Parathyroid adenoma (tissue), 2 donors: ENCODE data around the gene NDUFAF2.
A peak's percentile ranks its signal among the peaks of the same experiment; 100 is the strongest.

ENCODE experiments used
- H2AFZ ChIP-seq: fragments of 300-600 bp; sonication (generic); one replicate; pipeline ENCODE4 v1.7.0; 2017; ENCODE audit warnings: antibody characterized with exemption, mild to moderate bottlenecking
- H3K27ac ChIP-seq: fragments of 300-600 bp; sonication (generic); one replicate; pipeline ENCODE4 v1.7.0; 2017
- H3K27me3 ChIP-seq: fragments of 300-600 bp; sonication (generic); one replicate; pipeline ENCODE4 v1.7.0; 2017; ENCODE audit warnings: low read length; ENCODE audit not compliant: control insufficient read depth, insufficient read depth
- H3K36me3 ChIP-seq: fragments of 300-600 bp; sonication (generic); one replicate; pipeline ENCODE4 v1.7.0; 2017; ENCODE audit warnings: low read length; ENCODE audit not compliant: control insufficient read depth, insufficient read depth
- H3K4me1 ChIP-seq: fragments of 300-600 bp; sonication (generic); one replicate; pipeline ENCODE4 v1.7.0; 2017; ENCODE audit warnings: control low read depth
- H3K4me2 ChIP-seq: fragments of 300-600 bp; sonication (generic); one replicate; pipeline ENCODE4 v1.7.0; 2017; ENCODE audit warnings: low read length
- H3K4me3 ChIP-seq: fragments of 300-600 bp; sonication (generic); one replicate; pipeline ENCODE4 v1.7.0; 2017; ENCODE audit warnings: low read depth, low read length
- H3K79me2 ChIP-seq: fragments of 300-600 bp; sonication (generic); one replicate; pipeline ENCODE4 v1.7.0; 2017; ENCODE audit warnings: control low read depth
- H3K9ac ChIP-seq: fragments of 300-600 bp; sonication (generic); one replicate; pipeline ENCODE4 v1.7.0; 2017; ENCODE audit warnings: mild to moderate bottlenecking
- H3K9me3 ChIP-seq: fragments of 300-600 bp; sonication (generic); one replicate; pipeline ENCODE4 v1.7.0; 2017; ENCODE audit warnings: low read length; ENCODE audit not compliant: control insufficient read depth
- TF ChIP-seq, protein P1 (sequence below): fragments of 300-600 bp; sonication (generic); IDR thresholded peaks from one replicate; pipeline ENCODE4 v1.7.0; 2017; ENCODE audit warnings: antibody characterized with exemption, mild to moderate bottlenecking
- donor health status: primary hyperparathyroidism.

The NDUFAF2 gene

DNA sequence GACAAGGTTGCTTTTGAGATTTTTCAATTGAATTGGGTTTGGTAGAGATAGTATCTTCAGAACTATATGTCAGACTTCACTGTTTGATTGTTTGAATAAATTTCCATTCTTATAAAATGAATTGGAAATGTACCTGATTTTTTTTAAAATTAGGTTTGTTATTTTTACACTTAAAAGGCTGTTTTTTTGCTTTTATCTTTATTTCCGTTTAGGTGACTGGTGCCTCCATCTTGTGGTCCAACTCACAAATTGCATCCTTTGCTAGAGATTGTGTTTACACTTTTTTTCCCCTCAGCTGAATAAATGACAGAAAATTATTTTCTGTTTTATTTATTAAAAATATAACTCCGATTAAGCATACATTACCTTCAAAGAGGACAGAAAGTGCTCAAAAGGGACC, 15.6 kb downstream of the NDUFAF2 start:
- Histone ChIP-seq H3K4me1 (no peaks in the 10 kb centered on the region), H2AFZ (no peak overlapping the region), H3K4me2 (no peak overlapping the region), H3K9ac (no peak overlapping the region), H3K79me2 (peaks cover 6% of the 10 kb centered on the region), H3K9me3 (no peaks in the 10 kb centered on the region), H3K36me3 (no peaks in the 10 kb centered on the region), H3K27ac (no peak overlapping the region), H3K27me3 (no peaks in the 10 kb centered on the region), H3K4me3 (no peak overlapping the region)
- TF ChIP-seq, protein P1, sequence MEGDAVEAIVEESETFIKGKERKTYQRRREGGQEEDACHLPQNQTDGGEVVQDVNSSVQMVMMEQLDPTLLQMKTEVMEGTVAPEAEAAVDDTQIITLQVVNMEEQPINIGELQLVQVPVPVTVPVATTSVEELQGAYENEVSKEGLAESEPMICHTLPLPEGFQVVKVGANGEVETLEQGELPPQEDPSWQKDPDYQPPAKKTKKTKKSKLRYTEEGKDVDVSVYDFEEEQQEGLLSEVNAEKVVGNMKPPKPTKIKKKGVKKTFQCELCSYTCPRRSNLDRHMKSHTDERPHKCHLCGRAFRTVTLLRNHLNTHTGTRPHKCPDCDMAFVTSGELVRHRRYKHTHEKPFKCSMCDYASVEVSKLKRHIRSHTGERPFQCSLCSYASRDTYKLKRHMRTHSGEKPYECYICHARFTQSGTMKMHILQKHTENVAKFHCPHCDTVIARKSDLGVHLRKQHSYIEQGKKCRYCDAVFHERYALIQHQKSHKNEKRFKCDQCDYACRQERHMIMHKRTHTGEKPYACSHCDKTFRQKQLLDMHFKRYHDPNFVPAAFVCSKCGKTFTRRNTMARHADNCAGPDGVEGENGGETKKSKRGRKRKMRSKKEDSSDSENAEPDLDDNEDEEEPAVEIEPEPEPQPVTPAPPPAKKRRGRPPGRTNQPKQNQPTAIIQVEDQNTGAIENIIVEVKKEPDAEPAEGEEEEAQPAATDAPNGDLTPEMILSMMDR: peak; percentile 52

DNA sequence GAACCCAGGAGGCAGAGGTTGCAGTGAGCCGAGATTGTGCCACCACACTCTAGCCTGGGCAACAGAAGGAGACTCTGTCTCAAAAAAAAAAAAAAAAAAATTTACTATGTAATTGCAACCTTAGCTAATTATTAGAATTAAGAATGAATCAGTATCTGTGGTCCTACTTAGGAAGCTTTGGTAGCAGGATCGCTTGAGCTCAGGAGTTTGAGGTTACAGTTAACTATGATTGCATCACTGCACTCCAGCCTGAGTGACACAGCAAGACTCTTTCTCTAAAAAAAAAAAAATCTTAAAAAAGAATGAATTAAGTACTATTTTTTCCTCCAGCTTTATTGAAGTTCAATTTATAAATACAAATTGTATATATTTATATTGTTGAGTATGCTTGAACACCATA, 16.7 kb downstream of the NDUFAF2 start:
- H3K36me3 ChIP-seq: no peaks in the 10 kb centered on the region
- H3K27me3 ChIP-seq: no peaks in the 10 kb centered on the region
- H3K9me3 ChIP-seq: no peaks in the 10 kb centered on the region
- H2AFZ ChIP-seq: no peak overlapping the region
- H3K4me3 ChIP-seq: no peak overlapping the region
- H3K4me1 ChIP-seq: no peaks in the 10 kb centered on the region
- peaks cover 13% of the 10 kb centered on the region for H3K79me2 ChIP-seq
- H3K27ac ChIP-seq: no peak overlapping the region
- TF ChIP-seq, protein P1: no peak
- no peak overlapping the region for H3K9ac ChIP-seq
- no peak overlapping the region for H3K4me2 ChIP-seq

- H3K27ac ChIP-seq: no peak overlapping the region
- no peak overlapping the region for H3K4me3 ChIP-seq
- no peak overlapping the region for H3K4me2 ChIP-seq
- H3K4me1 ChIP-seq: no peaks in the 10 kb centered on the region
- no peaks in the 10 kb centered on the region for H3K9me3 ChIP-seq
- peaks cover 48% of the 10 kb centered on the region for H3K79me2 ChIP-seq
- no peak overlapping the region for H3K9ac ChIP-seq
- H3K36me3 ChIP-seq: no peaks in the 10 kb centered on the region
- TF ChIP-seq, protein P1: no peak
- no peaks in the 10 kb centered on the region for H3K27me3 ChIP-seq
- H2AFZ ChIP-seq: no peak overlapping the region
Observed at GRCh38 chr5:60972231-60972630, 27.2 kb downstream of the NDUFAF2 start.

GRCh38 chr5:60977956-60978737, 33.1 kb downstream of the NDUFAF2 start:
- H3K27ac ChIP-seq: no peak overlapping the region
- H3K4me2 ChIP-seq: no peak overlapping the region
- no peaks in the 10 kb centered on the region for H3K36me3 ChIP-seq
- no peak overlapping the region for H3K4me3 ChIP-seq
- H2AFZ ChIP-seq: no peak overlapping the region
- no peaks in the 10 kb centered on the region for H3K4me1 ChIP-seq
- H3K9me3 ChIP-seq: no peaks in the 10 kb centered on the region
- peaks cover 45% of the 10 kb centered on the region for H3K79me2 ChIP-seq
- H3K27me3 ChIP-seq: no peaks in the 10 kb centered on the region
- no peak overlapping the region for H3K9ac ChIP-seq
- TF ChIP-seq, protein P1: no peak

DNA sequence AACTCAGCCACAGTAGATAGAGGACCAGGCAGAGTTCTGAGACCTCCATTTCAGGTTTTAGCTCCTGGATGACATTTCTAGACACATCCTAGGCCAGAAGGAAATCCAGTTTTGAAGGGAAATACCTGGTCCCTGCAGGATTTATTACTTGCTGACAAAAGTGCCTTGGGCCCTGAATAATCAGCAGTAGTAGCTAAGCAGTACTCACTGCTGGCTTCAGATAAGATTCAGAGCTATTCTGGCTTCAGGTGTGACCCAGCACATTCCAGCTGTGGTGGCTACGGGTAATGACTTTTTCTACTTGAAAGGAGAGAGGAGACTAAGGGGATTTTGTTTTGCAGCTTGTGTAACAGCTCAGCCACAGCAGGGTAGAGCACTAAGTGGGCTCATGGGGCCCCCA, 34.0 kb downstream of the NDUFAF2 start:
- TF ChIP-seq, protein P1: no peak
- H2AFZ ChIP-seq: no peak overlapping the region
- H3K4me2 ChIP-seq: no peak overlapping the region
- no peak overlapping the region for H3K27ac ChIP-seq
- H3K4me1 ChIP-seq: no peaks in the 10 kb centered on the region
- H3K27me3 ChIP-seq: no peaks in the 10 kb centered on the region
- no peaks in the 10 kb centered on the region for H3K36me3 ChIP-seq
- H3K9ac ChIP-seq: no peak overlapping the region
- H3K4me3 ChIP-seq: no peak overlapping the region
- peaks cover 42% of the 10 kb centered on the region for H3K79me2 ChIP-seq
- H3K9me3 ChIP-seq: no peaks in the 10 kb centered on the region
